ENCODE data around the gene PTGS1.

Gene PTGS1

DNA sequence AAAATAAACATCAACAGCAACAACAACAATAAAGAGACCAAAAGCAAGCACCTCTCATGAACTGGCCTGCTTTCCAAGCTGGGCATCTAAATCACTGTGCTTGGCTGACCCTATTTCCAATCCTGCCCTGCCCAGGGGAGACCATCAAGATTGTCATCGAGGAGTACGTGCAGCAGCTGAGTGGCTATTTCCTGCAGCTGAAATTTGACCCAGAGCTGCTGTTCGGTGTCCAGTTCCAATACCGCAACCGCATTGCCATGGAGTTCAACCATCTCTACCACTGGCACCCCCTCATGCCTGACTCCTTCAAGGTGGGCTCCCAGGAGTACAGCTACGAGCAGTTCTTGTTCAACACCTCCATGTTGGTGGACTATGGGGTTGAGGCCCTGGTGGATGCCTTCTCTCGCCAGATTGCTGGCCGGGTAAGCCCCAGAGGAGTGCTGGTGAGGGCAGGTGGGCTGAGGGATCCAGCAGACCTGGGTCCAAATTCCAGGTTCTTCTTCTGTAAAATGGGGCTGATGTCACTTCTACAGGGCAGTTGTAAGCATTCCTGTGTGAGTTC is 15.6 kb downstream of the PTGS1 start:
- TF ChIP-seq ELF4 (IDR thresholded peaks at IDR 0.05) (no peak), SUZ12 (IDR thresholded peaks at IDR 0.05) (no peak), FOXM1 (IDR thresholded peaks at IDR 0.05; ENCODE audit: borderline replicate concordance) (no peak), ZNF384 (IDR thresholded peaks at IDR 0.05) (no peak), NFRKB (IDR thresholded peaks at IDR 0.05) (no peak), L3MBTL2 (conservative IDR thresholded peaks at IDR 0.05) (no peak), TARDBP (IDR thresholded peaks at IDR 0.05) (no peak), SP1 (IDR thresholded peaks at IDR 0.05) (no peak)
- ChIA-PET CTCF (interaction anchor here (0.9 kb wide), 1 partner anchor 288 kb away, joined by 3 read pairs; no protein-coding TSS in a partner anchor), POLR2A (no interaction called here)
- DNase-seq (ENCODE audit: extremely low spot score) = no peak

DNA sequence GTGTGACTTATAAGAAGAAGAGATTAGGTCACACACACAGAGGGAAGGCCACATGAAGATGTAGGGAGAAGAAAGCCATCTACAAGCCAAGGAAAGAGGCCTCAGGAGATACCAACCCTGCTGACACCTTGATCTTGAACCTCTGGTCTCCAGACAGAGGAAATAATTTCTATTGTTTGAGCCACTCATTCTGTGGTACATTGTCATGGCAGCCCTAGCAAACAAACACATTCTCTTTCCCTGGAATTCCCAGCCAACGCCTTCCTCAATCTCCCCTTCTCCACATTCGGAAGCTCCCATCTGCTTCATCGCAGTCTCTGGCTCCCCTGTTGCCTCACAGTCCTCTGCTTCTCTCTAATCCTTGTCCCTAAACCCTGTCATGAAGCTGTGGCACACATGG is 16.7 kb downstream of the PTGS1 start:
- ChIA-PET CTCF (no interaction called here), POLR2A (no interaction called here)
- TF ChIP-seq, protein P1, sequence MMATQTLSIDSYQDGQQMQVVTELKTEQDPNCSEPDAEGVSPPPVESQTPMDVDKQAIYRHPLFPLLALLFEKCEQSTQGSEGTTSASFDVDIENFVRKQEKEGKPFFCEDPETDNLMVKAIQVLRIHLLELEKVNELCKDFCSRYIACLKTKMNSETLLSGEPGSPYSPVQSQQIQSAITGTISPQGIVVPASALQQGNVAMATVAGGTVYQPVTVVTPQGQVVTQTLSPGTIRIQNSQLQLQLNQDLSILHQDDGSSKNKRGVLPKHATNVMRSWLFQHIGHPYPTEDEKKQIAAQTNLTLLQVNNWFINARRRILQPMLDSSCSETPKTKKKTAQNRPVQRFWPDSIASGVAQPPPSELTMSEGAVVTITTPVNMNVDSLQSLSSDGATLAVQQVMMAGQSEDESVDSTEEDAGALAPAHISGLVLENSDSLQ (IDR thresholded peaks at IDR 0.05) = no peak
- TF ChIP-seq ARNT (IDR thresholded peaks at IDR 0.05) = no peak
- no peak for TF ChIP-seq HDGF (IDR thresholded peaks at IDR 0.05; ENCODE audit: borderline replicate concordance)
- TF ChIP-seq L3MBTL2 (conservative IDR thresholded peaks at IDR 0.05) = no peak
- no peak for TF ChIP-seq CTBP1 (IDR thresholded peaks at IDR 0.05; ENCODE audit: borderline replicate concordance)
- no peak for TF ChIP-seq TARDBP (IDR thresholded peaks at IDR 0.05)
- no peak for TF ChIP-seq SP1 (IDR thresholded peaks at IDR 0.05)
- no peak for DNase-seq (ENCODE audit: extremely low spot score)

DNA sequence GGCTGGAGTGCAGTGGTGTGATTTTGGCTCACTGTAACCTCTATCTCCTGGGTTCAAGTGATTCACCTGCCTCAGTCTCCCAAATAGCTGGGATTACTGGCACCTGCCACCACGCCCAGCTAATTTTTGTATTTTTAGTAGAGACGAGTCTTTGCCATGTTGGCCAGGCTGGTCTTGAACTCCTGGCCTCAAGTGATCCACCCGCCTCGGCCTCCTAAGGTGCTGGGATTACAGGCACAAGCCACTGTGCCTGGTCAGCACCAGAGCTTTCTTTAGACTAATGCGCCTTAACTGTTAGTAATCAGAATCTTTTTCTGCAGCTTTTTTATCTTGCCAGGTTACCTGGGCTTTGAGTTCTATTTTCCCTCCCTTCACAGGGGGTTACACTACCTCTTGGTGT is 18.4 kb downstream of the PTGS1 start:
- ChIA-PET POLR2A (no interaction called here), CTCF (no interaction called here)

DNA sequence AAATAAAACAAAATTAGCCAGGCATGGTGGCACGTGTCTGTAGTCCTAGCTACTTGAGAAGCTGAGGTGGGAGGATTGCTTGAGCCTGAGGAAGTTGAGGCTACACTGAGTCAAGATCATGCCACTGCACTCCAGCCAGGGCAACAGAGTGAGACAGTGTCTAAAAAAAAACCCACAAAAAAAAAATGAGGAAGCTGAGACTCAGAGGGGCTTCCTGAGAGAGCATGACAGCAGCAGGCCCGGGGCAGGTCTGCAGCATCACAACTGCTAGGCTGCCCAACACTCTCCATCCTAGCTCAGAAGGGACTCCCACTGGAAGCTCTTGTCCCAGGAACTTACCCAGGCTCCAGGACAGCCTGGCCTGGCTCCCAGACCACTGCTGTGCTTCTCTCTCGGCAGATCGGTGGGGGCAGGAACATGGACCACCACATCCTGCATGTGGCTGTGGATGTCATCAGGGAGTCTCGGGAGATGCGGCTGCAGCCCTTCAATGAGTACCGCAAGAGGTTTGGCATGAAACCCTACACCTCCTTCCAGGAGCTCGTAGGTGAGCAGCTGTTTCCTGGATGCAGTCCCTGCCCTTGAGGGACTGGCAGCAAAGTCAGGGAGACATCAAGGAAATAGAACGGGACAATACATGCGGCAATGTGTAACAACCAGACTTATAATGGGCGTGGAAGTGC is 19.1 kb downstream of the PTGS1 start:
- DNase-seq (ENCODE audit: extremely low spot score) = no peak
- ChIA-PET CTCF (interaction anchor here (0.6 kb wide), 1 partner anchor 387 kb away, joined by 3 read pairs; no protein-coding TSS in a partner anchor), POLR2A (no interaction called here)

More for the DNA sequence above, 18.4 kb downstream of the PTGS1 start:
- TF ChIP-seq ARNT (IDR thresholded peaks at IDR 0.05) (no peak), FOXK2 (IDR thresholded peaks at IDR 0.05) (no peak), TARDBP (IDR thresholded peaks at IDR 0.05) (no peak), CTBP1 (IDR thresholded peaks at IDR 0.05; ENCODE audit: borderline replicate concordance) (no peak), ELF4 (IDR thresholded peaks at IDR 0.05) (no peak), L3MBTL2 (conservative IDR thresholded peaks at IDR 0.05) (no peak), LEF1 (IDR thresholded peaks at IDR 0.05; ENCODE audit: borderline replicate concordance) (no peak), NFRKB (IDR thresholded peaks at IDR 0.05) (no peak), SP1 (IDR thresholded peaks at IDR 0.05) (no peak), FOXM1 (IDR thresholded peaks at IDR 0.05; ENCODE audit: borderline replicate concordance) (no peak)
- TF ChIP-seq, protein P1 (IDR thresholded peaks at IDR 0.05) = no peak
- DNase-seq (ENCODE audit: extremely low spot score) = no peak

DNA sequence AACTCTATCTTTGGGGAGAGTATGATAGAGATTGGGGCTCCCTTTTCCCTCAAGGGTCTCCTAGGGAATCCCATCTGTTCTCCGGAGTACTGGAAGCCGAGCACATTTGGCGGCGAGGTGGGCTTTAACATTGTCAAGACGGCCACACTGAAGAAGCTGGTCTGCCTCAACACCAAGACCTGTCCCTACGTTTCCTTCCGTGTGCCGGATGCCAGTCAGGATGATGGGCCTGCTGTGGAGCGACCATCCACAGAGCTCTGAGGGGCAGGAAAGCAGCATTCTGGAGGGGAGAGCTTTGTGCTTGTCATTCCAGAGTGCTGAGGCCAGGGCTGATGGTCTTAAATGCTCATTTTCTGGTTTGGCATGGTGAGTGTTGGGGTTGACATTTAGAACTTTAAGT is 21.5 kb downstream of the PTGS1 start:
- CTCF ChIA-PET = no interaction called here
- TF ChIP-seq ELF4 (IDR thresholded peaks at IDR 0.05) (no peak), FOXM1 (IDR thresholded peaks at IDR 0.05; ENCODE audit: borderline replicate concordance) (no peak), SP1 (IDR thresholded peaks at IDR 0.05) (no peak), LEF1 (IDR thresholded peaks at IDR 0.05; ENCODE audit: borderline replicate concordance) (no peak), CTBP1 (IDR thresholded peaks at IDR 0.05; ENCODE audit: borderline replicate concordance) (no peak), HDGF (IDR thresholded peaks at IDR 0.05; ENCODE audit: borderline replicate concordance) (no peak), FOXK2 (IDR thresholded peaks at IDR 0.05) (no peak), ARNT (IDR thresholded peaks at IDR 0.05) (no peak), L3MBTL2 (conservative IDR thresholded peaks at IDR 0.05) (no peak), TARDBP (IDR thresholded peaks at IDR 0.05) (no peak), NFRKB (IDR thresholded peaks at IDR 0.05) (no peak), ZNF384 (IDR thresholded peaks at IDR 0.05) (no peak), SUZ12 (IDR thresholded peaks at IDR 0.05) (no peak), BHLHE40 (IDR thresholded peaks at IDR 0.05; ENCODE audit: borderline replicate concordance) (no peak), FOXA1 (IDR thresholded peaks at IDR 0.05) (no peak)
- TF ChIP-seq, protein P1 (IDR thresholded peaks at IDR 0.05) = no peak
- POLR2A ChIA-PET = no interaction called here
- DNase-seq (ENCODE audit: extremely low spot score) = no peak

More for the DNA sequence above, 19.1 kb downstream of the PTGS1 start:
- TF ChIP-seq LEF1 (IDR thresholded peaks at IDR 0.05; ENCODE audit: borderline replicate concordance) = no peak

DNA sequence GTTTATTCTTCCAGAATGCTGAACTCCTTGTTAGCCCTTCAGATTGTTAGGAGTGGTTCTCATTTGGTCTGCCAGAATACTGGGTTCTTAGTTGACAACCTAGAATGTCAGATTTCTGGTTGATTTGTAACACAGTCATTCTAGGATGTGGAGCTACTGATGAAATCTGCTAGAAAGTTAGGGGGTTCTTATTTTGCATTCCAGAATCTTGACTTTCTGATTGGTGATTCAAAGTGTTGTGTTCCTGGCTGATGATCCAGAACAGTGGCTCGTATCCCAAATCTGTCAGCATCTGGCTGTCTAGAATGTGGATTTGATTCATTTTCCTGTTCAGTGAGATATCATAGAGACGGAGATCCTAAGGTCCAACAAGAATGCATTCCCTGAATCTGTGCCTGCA is 21.9 kb downstream of the PTGS1 start:
- no peak for DNase-seq (ENCODE audit: extremely low spot score)
- CTCF ChIA-PET = no interaction called here
- POLR2A ChIA-PET = no interaction called here
- TF ChIP-seq CTBP1 (IDR thresholded peaks at IDR 0.05; ENCODE audit: borderline replicate concordance) = no peak
- TF ChIP-seq FOXK2 (IDR thresholded peaks at IDR 0.05) = no peak
- TF ChIP-seq HDGF (IDR thresholded peaks at IDR 0.05; ENCODE audit: borderline replicate concordance) = no peak
- TF ChIP-seq L3MBTL2 (conservative IDR thresholded peaks at IDR 0.05) = no peak
- TF ChIP-seq BHLHE40 (IDR thresholded peaks at IDR 0.05; ENCODE audit: borderline replicate concordance) = no peak
- TF ChIP-seq TARDBP (IDR thresholded peaks at IDR 0.05) = no peak
- no peak for TF ChIP-seq FOXA1 (IDR thresholded peaks at IDR 0.05)
- TF ChIP-seq, protein P1 (IDR thresholded peaks at IDR 0.05) = no peak
- no peak for TF ChIP-seq SP1 (IDR thresholded peaks at IDR 0.05)
- TF ChIP-seq LEF1 (IDR thresholded peaks at IDR 0.05; ENCODE audit: borderline replicate concordance) = no peak
- TF ChIP-seq FOXM1 (IDR thresholded peaks at IDR 0.05; ENCODE audit: borderline replicate concordance) = no peak

All from HEK293T (cell line).